GM08714 (cell line): Measurements from ENCODE around the gene ADAR.

Experiments used
- H3K4me3 ChIP-seq: fragments of 200-500 bp; sonication (Bioruptor generic); 2 replicates; pipeline ENCODE4 v1.5.1; 2014; ENCODE audit warnings: mild to moderate bottlenecking, low read length, inconsistent platforms
- ZNF274 ChIP-seq: IDR thresholded peaks from 2 replicates; pipeline ENCODE4 v1.6.1; 2012; ENCODE audit warnings: mild to moderate bottlenecking, low read depth, low read length

The ADAR gene

DNA sequence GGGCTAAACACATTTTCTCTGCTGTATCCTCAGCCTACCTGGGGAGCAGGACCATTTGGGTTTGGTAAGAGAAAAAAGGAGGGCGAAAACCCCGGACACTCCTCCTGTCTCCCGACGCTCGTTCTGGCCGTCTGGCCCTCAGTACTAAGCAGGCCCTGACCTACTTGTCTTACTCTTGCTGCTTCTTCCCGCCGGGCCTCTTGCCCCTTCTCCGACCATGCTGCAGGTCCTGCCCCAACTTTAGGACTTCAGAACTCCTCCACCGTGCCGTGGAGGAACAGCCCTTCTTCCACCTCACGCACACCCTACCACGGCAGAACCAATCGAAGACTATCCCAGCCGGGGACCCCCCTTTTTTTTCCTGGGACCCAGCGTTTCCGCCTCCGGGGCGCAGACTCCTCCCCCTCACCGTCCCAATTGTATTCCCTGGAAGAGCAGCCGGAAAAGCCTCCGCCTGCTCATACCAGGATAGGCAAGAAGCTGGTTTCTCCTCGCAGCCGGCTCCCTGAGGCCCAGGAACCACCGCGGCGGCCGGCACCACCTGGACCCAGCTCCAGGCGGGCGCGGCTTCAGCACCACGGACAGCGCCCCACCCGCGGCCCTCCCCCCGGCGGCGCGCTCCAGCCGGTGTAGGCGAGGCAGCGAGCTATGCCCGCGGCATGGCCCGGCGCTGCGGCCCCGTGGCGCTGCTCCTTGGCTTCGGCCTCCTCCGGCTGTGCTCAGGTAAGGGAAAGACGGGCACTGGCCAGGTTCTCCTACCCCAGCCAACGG, 40.4 kb downstream of the ADAR start, which contains the start of gene CHRNB2:
TSS of gene CHRNB2 (plus strand) at position 393 of the 771 bp plus-strand sequence. CDS start at position 660, 267 bp downstream.
- no peak within 1 kb of the TSS for H3K4me3 ChIP-seq
- no peak for TF ChIP-seq ZNF274

DNA sequence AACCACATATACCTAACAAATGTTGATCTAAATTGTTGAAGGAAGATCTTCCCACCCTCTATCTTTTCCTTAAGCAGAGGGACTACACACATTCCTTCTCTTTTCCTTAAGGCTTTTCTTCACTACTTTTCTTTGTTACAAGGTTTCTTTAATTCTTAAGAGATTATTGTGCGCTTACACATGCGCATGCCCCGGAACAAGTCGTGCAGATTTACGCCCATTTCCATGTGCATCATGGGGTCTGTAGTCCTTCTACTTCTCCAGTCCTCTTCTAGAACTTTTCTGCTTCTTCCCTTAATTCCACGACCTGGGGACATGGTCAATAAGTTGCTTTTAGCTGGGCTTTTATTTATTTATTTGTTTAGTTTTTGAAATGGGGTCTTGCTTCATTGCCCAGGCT, 42.1 kb downstream of the ADAR start:
- TF ChIP-seq ZNF274 = no peak

DNA sequence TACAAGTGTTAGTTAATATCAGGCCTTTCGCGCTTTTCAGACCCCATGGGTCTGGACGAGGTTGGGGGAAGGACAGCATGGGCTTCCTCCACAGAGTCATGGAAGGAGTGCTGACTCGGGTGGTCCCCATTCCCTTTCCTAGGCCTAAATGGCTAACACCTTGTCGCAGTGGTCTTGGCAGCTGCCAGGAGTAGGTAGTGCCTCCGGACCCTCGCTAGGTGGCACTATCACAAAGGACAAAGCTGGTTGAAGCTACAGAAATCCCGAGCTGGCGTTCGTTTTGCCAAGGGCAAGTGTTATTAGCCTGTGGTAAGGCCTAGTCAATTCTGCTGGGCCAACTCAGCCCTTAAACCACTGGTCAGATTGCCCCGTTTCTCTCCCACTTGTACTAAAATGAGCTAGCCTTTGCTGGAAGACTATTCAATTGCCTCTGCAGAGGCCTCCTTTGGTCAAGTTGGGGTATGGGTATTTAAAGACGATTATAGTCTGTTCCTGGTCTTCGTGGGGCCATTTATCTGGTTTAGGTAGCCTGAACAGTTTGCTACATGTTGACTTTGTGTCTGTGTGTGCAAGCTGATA, 48.4 kb downstream of the ADAR start:
- no peak for TF ChIP-seq ZNF274
- peak overlapping the region; percentile 78 for H3K4me3 ChIP-seq

More for the DNA sequence above, 42.1 kb downstream of the ADAR start:
- no peak overlapping the region for H3K4me3 ChIP-seq

- H3K4me3 ChIP-seq = peak overlapping the region; percentile 78
- TF ChIP-seq ZNF274 = no peak
These were observed 49.1 kb downstream of the ADAR start for GRCh38 chr1:154558720-154559465.

DNA sequence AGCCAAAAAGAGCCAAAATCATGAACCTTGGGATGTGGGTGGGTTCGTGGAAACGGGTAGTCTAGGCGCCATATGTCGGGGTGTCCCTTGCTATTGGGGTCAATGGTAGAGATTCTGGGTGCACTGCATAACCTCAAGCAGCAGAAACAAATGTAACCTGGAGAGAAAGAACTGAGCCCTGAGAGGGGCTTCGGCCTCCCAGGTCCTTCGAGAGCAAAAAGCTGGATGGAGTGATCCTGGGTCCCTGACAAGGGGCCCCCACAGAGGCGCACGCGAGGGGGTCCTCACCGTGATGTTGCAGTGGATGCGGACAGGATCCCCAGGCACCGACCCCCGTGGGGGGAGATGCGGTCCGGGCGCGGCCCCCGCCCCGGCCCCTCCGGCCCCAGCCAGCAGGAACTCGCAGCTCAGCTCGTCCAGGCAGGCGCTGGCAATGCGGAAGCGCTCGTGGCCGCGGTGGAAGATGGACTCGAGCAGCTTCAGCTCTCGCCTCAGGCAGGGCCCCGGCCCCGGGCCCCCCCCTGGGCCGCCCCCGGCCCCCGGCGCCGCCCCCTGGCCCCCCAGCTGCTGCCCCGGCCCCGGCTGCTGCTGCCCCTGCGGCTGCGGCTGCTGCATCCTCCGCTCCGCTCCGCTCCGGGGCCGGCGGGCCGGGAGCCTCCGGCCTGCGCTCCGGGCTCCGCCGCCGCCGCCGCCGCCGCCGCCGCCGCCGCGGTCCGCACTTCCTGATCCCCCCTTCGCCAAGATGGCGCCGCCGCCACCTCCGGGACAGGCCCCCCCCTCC, 49.9 kb downstream of the ADAR start, which contains the start of gene UBE2Q1:
TSS of gene UBE2Q1 (minus strand) at position 724 of the 781 bp plus-strand sequence. CDS start at position 615, 109 bp downstream.
- H3K4me3 ChIP-seq = peak within 1 kb of the TSS; percentile 99
- TF ChIP-seq ZNF274 = no peak

GRCh38 chr1:154557248-154557938, 50.6 kb downstream of the ADAR start:
- no peak for TF ChIP-seq ZNF274
- peak overlapping the region; percentile 99 for H3K4me3 ChIP-seq

DNA sequence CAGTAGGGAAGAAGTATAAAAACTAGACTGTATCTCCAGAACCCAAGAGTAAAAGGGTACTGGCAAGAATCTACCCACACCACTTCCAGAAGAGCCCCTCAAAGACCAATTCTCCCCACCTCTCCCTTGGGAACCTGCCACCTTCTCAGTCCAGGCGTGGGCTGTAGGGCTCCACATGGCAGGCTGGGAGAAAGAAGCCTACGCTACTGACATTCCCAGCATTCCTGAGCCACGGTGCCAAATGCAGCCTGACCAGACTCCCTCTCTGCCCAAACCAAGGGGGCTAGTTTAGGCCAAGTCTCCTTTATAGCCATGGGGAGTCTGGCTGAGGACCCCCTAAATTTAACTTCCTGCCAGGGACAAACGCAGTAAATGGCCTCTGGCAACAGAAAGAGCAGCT, 51.6 kb downstream of the ADAR start:
- no peak for TF ChIP-seq ZNF274

GRCh38 chr1:154553056-154554030, 54.6 kb downstream of the ADAR start:
- TF ChIP-seq ZNF274 = no peak
- H3K4me3 ChIP-seq = no peak overlapping the region

More for the DNA sequence above, 51.6 kb downstream of the ADAR start:
- H3K4me3 ChIP-seq = peak overlapping the region; percentile 99

GRCh38 chr1:154552036-154552435, 56.0 kb downstream of the ADAR start:
- no peak for TF ChIP-seq ZNF274
- H3K4me3 ChIP-seq = no peak overlapping the region

- TF ChIP-seq ZNF274 = no peak
- no peak overlapping the region for H3K4me3 ChIP-seq
These were observed 56.5 kb downstream of the ADAR start for GRCh38 chr1:154551474-154551873.

GRCh38 chr1:154550657-154551056, 57.3 kb downstream of the ADAR start:
- no peak for TF ChIP-seq ZNF274
- H3K4me3 ChIP-seq = no peak overlapping the region

DNA sequence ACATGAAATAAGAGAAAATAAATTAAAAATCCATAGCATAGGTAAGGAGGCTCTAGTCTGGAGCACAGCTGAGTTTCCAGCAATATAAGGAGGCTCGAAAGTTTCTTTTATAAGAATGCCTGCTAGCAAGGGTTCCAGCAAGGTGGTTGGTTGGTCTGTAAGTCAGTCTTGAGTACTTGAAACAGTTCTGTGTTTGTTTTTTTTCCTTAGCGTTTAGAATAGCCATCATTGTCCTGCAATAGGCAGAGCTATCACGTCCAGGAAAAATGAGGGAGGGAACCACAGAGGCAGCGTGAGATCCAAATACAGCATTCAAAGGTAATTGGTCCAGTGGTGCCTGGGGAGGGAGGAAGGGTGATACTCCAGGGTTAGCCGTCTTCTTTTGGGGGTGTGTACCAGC, 57.9 kb downstream of the ADAR start:
- H3K4me3 ChIP-seq = no peak overlapping the region
- TF ChIP-seq ZNF274 = no peak

DNA sequence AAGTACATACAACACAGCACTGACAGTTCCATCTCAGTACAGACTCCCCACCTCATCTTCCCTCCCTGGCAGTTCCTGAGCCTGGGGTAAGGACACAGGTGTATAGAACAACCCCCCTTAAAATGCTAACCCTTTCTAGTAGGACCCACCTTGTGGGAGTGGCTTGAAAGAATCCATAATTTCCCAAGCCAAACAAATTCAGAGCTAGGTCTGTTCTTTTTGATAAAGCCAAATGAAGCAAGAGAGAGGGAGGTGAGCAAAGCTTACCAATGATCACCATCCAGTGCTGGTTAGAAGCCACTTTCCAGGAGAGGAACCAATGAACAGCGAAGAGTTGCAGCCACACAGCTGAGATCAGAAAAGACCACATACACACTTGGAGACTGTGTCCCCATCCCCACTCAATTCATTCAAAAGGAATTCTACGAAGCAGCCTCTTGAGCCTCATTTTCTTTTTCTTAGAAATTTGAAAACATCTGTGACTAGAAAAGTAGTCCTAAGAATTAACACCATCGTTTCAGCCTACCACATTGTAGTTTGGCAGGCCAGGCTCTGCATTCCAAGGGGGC, 58.7 kb downstream of the ADAR start:
- no peak overlapping the region for H3K4me3 ChIP-seq
- no peak for TF ChIP-seq ZNF274
